Breast epithelium (tissue), 4 donors: ENCODE measurements around the gene PATE2. TPM values are rescaled to one million over a fixed set of nuclear protein-coding genes. Genes with fewer than 3 reads are reported as not detected.

ENCODE experiments used
- DNase-seq, 2 donors: peaks; one replicate each; pipeline ENCODE4 v3.0.0-alpha.2; 2019; ENCODE audit warnings: low spot score in 2 of 2
- H3K27ac ChIP-seq, 2 donors: fragments of 200-600 bp; sonication (generic) in 1 of 2; one replicate each; pipeline ENCODE4 v1.5.1; 2016 to 2019; ENCODE audit warnings: mild to moderate bottlenecking in 1 of 2
- H3K27me3 ChIP-seq, 2 donors: fragments of 200-600 bp; sonication (generic) in 1 of 2; one replicate each; pipeline versions ENCODE4 v1.5.1 to v1.6.0; 2017 to 2019; ENCODE audit warnings: control low read depth in 1 of 2, mild to moderate bottlenecking in 1 of 2
- H3K36me3 ChIP-seq: fragments of 200-600 bp; one replicate; pipeline ENCODE4 v1.5.1; 2019
- H3K4me1 ChIP-seq, 2 donors: fragments of 200-600 bp; sonication (generic); one replicate each; pipeline ENCODE4 v1.5.1; 2016 to 2019; ENCODE audit warnings: control low read depth in 1 of 2
- H3K4me3 ChIP-seq, 3 donors: fragments of 200-600 bp; sonication (generic); 1 replicate in 2 of 3; 2 replicates in 1 of 3; pipeline ENCODE4 v1.5.1; 2016 to 2019; ENCODE audit warnings: mild to moderate bottlenecking in 3 of 3, moderate library complexity in 2 of 3
- H3K9me3 ChIP-seq, 2 donors: fragments of 200-600 bp; sonication (generic) in 1 of 2; one replicate each; pipeline ENCODE4 v1.5.1; 2016 to 2019; ENCODE audit warnings: control low read depth in 1 of 2
- CTCF ChIP-seq, 3 donors: fragments of 450-650 bp; IDR thresholded peaks; one replicate each; pipeline ENCODE4 v1.5.1; 2016 to 2017; ENCODE audit warnings: antibody characterized with exemption in 3 of 3, mild to moderate bottlenecking in 3 of 3, moderate library complexity in 3 of 3
- POLR2A ChIP-seq: fragments of 450-650 bp; IDR thresholded peaks from one replicate; pipeline ENCODE4 v1.6.1; 2016; ENCODE audit warnings: antibody characterized with exemption, mild to moderate bottlenecking, moderate library complexity
- POLR2AphosphoS5 ChIP-seq, 3 donors: sonication (generic); formaldehyde crosslinking; IDR thresholded peaks; one replicate each; pipeline ENCODE4 v1.6.1; 2017; ENCODE audit warnings: antibody characterized with exemption in 3 of 3
- intact Hi-C: fragments of 100-400 bp; cut with DNase I; formaldehyde crosslinking; loops from one replicate; pipeline ENCODE4 v1.15.1; 2023; ENCODE audit warnings: low total_unique reads
- total RNA-seq, 3 donors: library from RNA; depleted of rRNA; stranded (reverse); fragments of >200 nt; gene quantifications; one replicate each; pipeline ENCODE4 v1.1.0, GENCODE V29; 2016

PATE2 gene
- total RNA-seq, 3 donors from 2014 or later: 0.32 to 2.8 TPM; not detected in 1

DNA sequence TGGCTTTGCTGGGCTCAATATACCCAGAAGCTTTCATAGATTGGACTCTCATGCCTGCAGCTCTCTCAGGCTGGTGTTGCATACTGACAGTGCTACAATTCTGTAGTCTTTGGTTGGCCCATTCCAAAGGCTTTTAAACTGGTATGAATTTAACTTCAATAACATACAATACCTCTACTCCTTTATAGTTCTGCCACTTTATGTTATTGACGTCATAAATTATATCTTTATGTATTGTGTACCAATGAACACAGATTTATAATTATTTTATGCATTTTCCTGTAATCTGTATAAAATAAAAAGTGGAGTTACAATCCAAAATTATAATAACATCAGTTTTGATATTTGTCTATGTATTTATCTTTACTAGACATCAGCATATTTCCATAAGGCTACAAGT is 16.2 kb downstream of the PATE2 start:
- TF ChIP-seq POLR2AphosphoS5 (IDR thresholded peaks at IDR 0.05) (no peak), CTCF (IDR thresholded peaks at IDR 0.05) (no peak)
- no peak overlapping the region for H3K4me3 ChIP-seq
- peaks cover 0 to 12% of the 10 kb centered on the region in 2 donors for H3K9me3 ChIP-seq
- H3K27ac ChIP-seq: no peak overlapping the region
- no peaks in the 10 kb centered on the region for H3K36me3 ChIP-seq
- no peaks in the 10 kb centered on the region for H3K27me3 ChIP-seq
- DNase-seq: no peak
- intact Hi-C loops: no loop called here
- no peaks in the 10 kb centered on the region for H3K4me1 ChIP-seq

DNA sequence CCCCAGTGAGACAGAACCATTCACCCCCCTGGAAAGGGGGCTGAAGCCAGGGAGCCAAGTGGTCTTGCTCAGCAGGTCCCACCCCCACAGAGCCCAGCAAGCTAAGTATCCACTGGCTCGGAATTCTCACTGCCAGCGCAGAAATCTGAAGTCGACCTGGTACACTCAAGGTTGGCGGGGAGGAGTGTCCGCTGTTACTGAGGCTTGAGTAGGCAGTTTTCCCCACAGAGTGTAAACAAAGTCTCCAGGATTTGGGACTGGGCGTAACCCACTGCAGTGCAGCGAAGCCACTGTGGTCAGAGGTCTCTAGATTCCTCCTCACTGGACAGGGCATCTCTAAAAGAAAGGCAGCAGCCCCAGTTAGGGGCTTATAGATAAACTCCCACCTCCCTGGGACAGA is 22.6 kb downstream of the PATE2 start:
- Histone ChIP-seq H3K4me3 (no peak overlapping the region), H3K4me1 (no peaks in the 10 kb centered on the region), H3K27ac (no peak overlapping the region), H3K36me3 (no peaks in the 10 kb centered on the region), H3K9me3 (peaks cover 0 to 12% of the 10 kb centered on the region in 2 donors), H3K27me3 (no peaks in the 10 kb centered on the region)
- TF ChIP-seq POLR2AphosphoS5 (IDR thresholded peaks at IDR 0.05): no peak
- no peak for TF ChIP-seq CTCF (IDR thresholded peaks at IDR 0.05)
- no peak for TF ChIP-seq POLR2A
- intact Hi-C loops: no loop called here
- no peak for DNase-seq

DNA sequence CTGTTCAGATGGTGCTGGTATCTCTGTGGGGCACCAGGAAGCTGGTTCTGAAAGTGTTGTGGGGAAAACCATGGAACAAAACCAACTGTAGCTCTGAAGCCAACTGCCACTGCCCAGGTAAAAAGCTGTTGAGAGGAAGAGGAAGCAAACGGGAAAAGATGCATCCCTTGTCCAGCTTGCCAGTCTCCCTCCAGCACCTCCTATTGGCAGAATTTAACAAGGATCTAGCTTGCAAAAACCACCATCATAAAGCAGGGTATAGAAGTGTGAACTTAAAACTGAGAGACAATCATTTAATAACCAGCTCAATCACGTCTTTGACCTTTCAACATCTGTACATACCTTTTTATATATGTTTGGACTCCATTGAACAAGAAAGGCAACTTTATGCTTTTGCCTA is 28.0 kb downstream of the PATE2 start:
- Histone ChIP-seq H3K27me3 (no peaks in the 10 kb centered on the region), H3K36me3 (no peaks in the 10 kb centered on the region), H3K27ac (no peak overlapping the region), H3K9me3 (no peaks in the 10 kb centered on the region), H3K4me1 (no peaks in the 10 kb centered on the region), H3K4me3 (no peak overlapping the region)
- DNase-seq: no peak
- no peak for TF ChIP-seq POLR2AphosphoS5 (IDR thresholded peaks at IDR 0.05)
- TF ChIP-seq CTCF (IDR thresholded peaks at IDR 0.05): no peak
- no peak for TF ChIP-seq POLR2A
- intact Hi-C loops: no loop called here

DNA sequence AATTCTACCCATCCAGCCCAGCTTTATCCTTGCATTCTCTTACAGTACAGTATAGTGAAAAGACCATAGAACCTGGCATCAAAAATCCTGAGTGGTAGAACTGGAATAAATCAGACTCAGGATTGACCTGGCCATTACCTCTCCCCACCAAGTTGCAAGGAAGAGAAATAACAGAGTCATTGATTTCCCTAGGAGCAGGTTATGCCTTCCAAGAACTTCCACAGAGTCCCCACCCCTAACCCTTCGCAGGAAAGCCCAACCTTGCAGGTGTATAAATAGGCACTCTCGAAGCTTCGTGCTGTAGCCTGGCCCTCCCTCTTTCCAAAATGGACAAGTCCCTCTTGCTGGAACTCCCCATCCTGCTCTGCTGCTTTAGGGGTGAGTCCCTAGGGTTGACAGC is 32.6 kb downstream of the PATE2 start, which contains the start of gene PATE1:
Gene PATE1 (plus strand): TSS at position 301 of the 400 bp plus-strand sequence. CDS start 26 bp downstream, at position 327.
- TF ChIP-seq CTCF (IDR thresholded peaks at IDR 0.05) (no peak), POLR2AphosphoS5 (IDR thresholded peaks at IDR 0.05) (no peak), POLR2A (no peak)
- H3K4me1 ChIP-seq: no peaks in the 10 kb centered on the region
- DNase-seq: no peak
- H3K4me3 ChIP-seq: no peak within 1 kb of the TSS
- no peak within 1 kb of the TSS for H3K27ac ChIP-seq
- no peaks in the 10 kb centered on the region for H3K9me3 ChIP-seq
- intact Hi-C loops: no loop called here
- no peaks in the 10 kb centered on the region for H3K36me3 ChIP-seq
- no peaks in the 10 kb centered on the region for H3K27me3 ChIP-seq

DNA sequence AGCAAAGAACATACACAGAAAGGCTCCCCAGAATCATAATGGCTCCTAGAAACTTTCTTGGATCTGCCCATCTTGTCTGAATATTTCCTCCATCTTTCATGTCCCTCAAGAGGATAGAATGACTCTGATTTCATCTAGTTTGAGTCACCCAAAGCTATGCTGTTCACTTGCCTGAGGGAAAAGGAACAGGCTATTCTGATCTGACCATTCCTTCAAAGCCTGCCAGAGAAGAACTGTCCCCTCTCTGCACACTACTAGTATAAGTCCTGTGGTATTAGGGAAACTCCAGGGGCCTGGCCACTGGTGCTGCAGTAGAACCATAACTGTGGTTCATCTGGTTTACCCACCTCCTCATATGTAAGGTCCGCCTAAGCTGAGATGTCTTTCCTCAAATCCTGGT is 34.9 kb downstream of the PATE2 start:
- DNase-seq: no peak
- intact Hi-C loops: no loop called here
- Histone ChIP-seq H3K9me3 (peaks cover 0 to under 1% of the 10 kb centered on the region in 2 donors), H3K27ac (no peak overlapping the region), H3K4me1 (no peaks in the 10 kb centered on the region), H3K36me3 (no peaks in the 10 kb centered on the region), H3K4me3 (no peak overlapping the region), H3K27me3 (no peaks in the 10 kb centered on the region)
- no peak for TF ChIP-seq POLR2A
- TF ChIP-seq CTCF (IDR thresholded peaks at IDR 0.05): no peak
- no peak for TF ChIP-seq POLR2AphosphoS5 (IDR thresholded peaks at IDR 0.05)
